T-cell (primary cell): ENCODE data around the gene DPP10. TPM values are rescaled to one million over a fixed set of nuclear protein-coding genes. Genes with fewer than 3 reads are reported as not detected.

ENCODE experiments used
- ATAC-seq, 4 experiments: fragments of 200-7000 bp in 3 of 4; fragments of 150-1000 bp in 1 of 4; cut with Tn5 transposase; replicated peaks in 1 of 4; 1 replicate in 3 of 4; 2 replicates in 1 of 4; pipeline ENCODE4 v1.10.0; 2021; ENCODE audit warnings: moderate library complexity in 3 of 4, mild to moderate bottlenecking in 2 of 4, moderate number of reproducible peaks in 1 of 4
- CTCF ChIA-PET, 2 donors: fragments of 300-600 bp; sonication (Branson Sonifier 250); formaldehyde crosslinking; loops; one replicate each; lab custom pipeline; 2022; ENCODE audit warnings: antibody characterized with exemption in 2 of 2; lab: Charles Lee
- POLR2A ChIA-PET, 2 donors: fragments of 300-600 bp; sonication (Branson Sonifier 250); formaldehyde crosslinking; loops; one replicate each; lab custom pipeline; 2022; ENCODE audit warnings: antibody characterized with exemption in 2 of 2; lab: Charles Lee
- DNase-seq, 35 experiments: peaks; one replicate each; pipeline versions ENCODE4 v3.0.0 to v3.0.0-alpha.2; 2013 to 2023
- H3K27ac ChIP-seq: one replicate; pipeline ENCODE4 v1.5.1; 2013; ENCODE audit warnings: low read length
- H3K27me3 ChIP-seq, 2 experiments: replicated peaks in 1 of 2; 1 replicate in 1 of 2; 2 replicates in 1 of 2; pipeline versions ENCODE4 v1.6.1 to v1.7.0; 2013; ENCODE audit warnings: low read length in 1 of 2, mixed read lengths in 1 of 2; ENCODE audit not compliant: control insufficient read depth in 2 of 2, insufficient read depth in 2 of 2; ENCODE audit errors: extremely low read depth in 1 of 2
- H3K36me3 ChIP-seq, 2 donors: 1 replicate in 1 of 2; 2 replicates in 1 of 2; pipeline versions ENCODE4 v1.6.1 to v1.7.0; 2013; ENCODE audit warnings: low read length in 1 of 2; ENCODE audit not compliant: control insufficient read depth in 2 of 2, insufficient read depth in 1 of 2; ENCODE audit errors: extremely low read depth in 1 of 2
- H3K4me1 ChIP-seq, 2 experiments: 1 replicate in 1 of 2; 2 replicates in 1 of 2; pipeline versions ENCODE4 v1.6.1 to v1.7.0; 2013; ENCODE audit warnings: low read length in 2 of 2, mixed read lengths in 1 of 2; ENCODE audit not compliant: insufficient read depth in 2 of 2, control insufficient read depth in 1 of 2; ENCODE audit errors: extremely low read depth in 1 of 2
- H3K4me3 ChIP-seq, 2 donors: 1 replicate in 1 of 2; 2 replicates in 1 of 2; pipeline versions ENCODE4 v1.5.1 to v1.7.0; 2013; ENCODE audit warnings: mild to moderate bottlenecking in 2 of 2, low read length in 1 of 2, moderate library complexity in 1 of 2; ENCODE audit not compliant: control insufficient read depth in 1 of 2; ENCODE audit errors: extremely low read depth in 1 of 2
- H3K9me3 ChIP-seq: 2 replicates; pipeline ENCODE4 v1.7.0; 2013
- H3K27ac Mint-ChIP-seq, 2 donors: one replicate each; pipeline ENCODE4 v1.8.0; 2020 to 2021; ENCODE audit warnings: mild to moderate bottlenecking in 2 of 2, mixed read lengths in 2 of 2
- H3K27me3 Mint-ChIP-seq, 2 donors: one replicate each; pipeline ENCODE4 v1.8.0; 2021 to 2022; ENCODE audit warnings: mixed read lengths in 2 of 2
- H3K36me3 Mint-ChIP-seq: one replicate; pipeline ENCODE4 v1.8.0; 2021; ENCODE audit warnings: mixed read lengths
- H3K4me1 Mint-ChIP-seq, 3 donors: one replicate each; pipeline ENCODE4 v1.8.0; 2020 to 2022; ENCODE audit warnings: mixed read lengths in 3 of 3, mild to moderate bottlenecking in 1 of 3
- H3K4me3 Mint-ChIP-seq, 3 donors: one replicate each; pipeline ENCODE4 v1.8.0; 2020 to 2022; ENCODE audit warnings: mild to moderate bottlenecking in 3 of 3, mixed read lengths in 3 of 3, moderate library complexity in 3 of 3
- H3K9me3 Mint-ChIP-seq, 3 donors: one replicate each; pipeline ENCODE4 v1.8.0; 2020 to 2022; ENCODE audit warnings: mixed read lengths in 3 of 3
- WGBS: methylation state at CpG from one replicate; pipeline ENCODE4 v1.1.5; 2013; ENCODE audit warnings: missing lambda C conversion rate; ENCODE audit not compliant: insufficient coverage; 5-methylcytosine and 5-hydroxymethylcytosine counted together
- total RNA-seq, 35 experiments: library from RNA in 6 of 35; stranded (reverse) in 6 of 35; fragments of 120-200 nt in 1 of 35; gene quantifications; one replicate each; pipeline versions ENCODE4 v1.2.1 to v1.2.4 and lab custom pipeline; 2013 to 2026

DPP10 gene
- total RNA-seq, 5 donors from 2014 or later (not counting 1 experiment from before 2014, with no cell fraction given): not detected

- WGBS: 88% methylated on average over 3 of the region's 3 CpGs
- DNase-seq: no peak
- Histone ChIP-seq H3K27ac (no peak overlapping the region), H3K4me3 (no peak overlapping the region), H3K4me1 (no peaks in the 10 kb centered on the region), H3K36me3 (no peaks in the 10 kb centered on the region), H3K9me3 (no peaks in the 10 kb centered on the region), H3K27me3 (no peaks in the 10 kb centered on the region)
- peaks cover 3 to 9% (median 3%) of the 10 kb centered on the region in 3 donors for H3K9me3 Mint-ChIP-seq
- ChIA-PET CTCF (no interaction called here), POLR2A (no interaction called here)
- H3K27me3 Mint-ChIP-seq: no peaks in the 10 kb centered on the region
- ATAC-seq: no peak
- no peak overlapping the region for H3K4me3 Mint-ChIP-seq
- no peaks in the 10 kb centered on the region for H3K4me1 Mint-ChIP-seq
- H3K36me3 Mint-ChIP-seq: no peaks in the 10 kb centered on the region
- no peak overlapping the region for H3K27ac Mint-ChIP-seq
These were observed 479.6 kb downstream of the DPP10 start for GRCh38 chr2:114922076-114922475.

DNA sequence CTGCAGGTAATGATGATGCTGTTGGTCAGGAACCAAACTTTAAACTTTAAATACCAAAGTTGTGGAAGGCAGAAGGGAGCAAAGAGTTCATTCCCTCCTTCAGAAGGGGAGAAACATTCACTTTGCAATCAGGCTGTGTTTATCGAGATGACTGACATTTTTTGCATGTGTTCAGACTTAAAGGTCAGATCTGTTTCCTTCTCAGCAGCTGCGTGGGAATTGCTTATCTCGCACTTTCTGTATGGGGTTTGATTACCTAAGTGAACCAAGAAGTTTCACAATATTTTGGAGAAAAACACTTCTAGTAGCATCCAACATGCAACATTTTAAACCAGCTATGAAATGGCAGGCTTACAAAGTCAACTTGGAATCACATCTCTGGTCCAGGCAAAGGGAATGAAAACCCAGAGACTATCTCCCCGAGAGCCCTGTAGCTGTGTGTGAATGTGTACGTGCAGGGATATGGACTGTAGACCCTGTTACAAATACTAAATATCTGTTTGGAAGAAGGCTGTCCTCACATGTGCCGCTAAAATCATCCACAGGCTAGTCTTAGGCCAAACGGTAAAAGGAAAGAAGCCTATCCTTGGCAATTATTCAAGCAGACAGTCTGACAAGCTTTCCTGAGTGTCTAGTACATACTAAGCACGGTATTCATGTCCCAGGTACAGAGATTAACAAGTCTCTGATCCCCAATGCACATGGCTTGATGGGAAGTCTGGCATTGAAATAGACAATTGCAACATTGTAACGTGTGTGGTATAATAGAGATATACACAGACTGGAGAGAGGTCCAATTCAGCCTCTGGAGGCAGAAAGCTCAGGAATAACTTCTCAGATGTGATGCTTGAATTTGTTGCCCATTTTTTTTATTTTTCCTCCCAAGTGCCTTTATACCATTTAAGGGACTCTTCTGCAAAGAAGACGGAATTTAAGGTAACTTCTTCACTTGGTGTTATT lies 483.1 kb downstream of the DPP10 start:
- ChIA-PET CTCF (interaction anchor here in 1 of 2 donors (0.7 kb wide), 1 partner anchor 172 kb away, joined by 3 read pairs; no protein-coding TSS in a partner anchor), POLR2A (no interaction called here)
- no peak overlapping the region for H3K4me3 ChIP-seq
- H3K4me1 ChIP-seq: no peaks in the 10 kb centered on the region
- no peaks in the 10 kb centered on the region for H3K4me1 Mint-ChIP-seq
- H3K9me3 Mint-ChIP-seq: peaks cover 5 to 22% (median 9%) of the 10 kb centered on the region in 3 donors
- no peaks in the 10 kb centered on the region for H3K36me3 ChIP-seq
- H3K27me3 ChIP-seq: no peaks in the 10 kb centered on the region
- no peaks in the 10 kb centered on the region for H3K27me3 Mint-ChIP-seq
- ATAC-seq (no peak), DNase-seq (no peak)
- no peaks in the 10 kb centered on the region for H3K9me3 ChIP-seq
- H3K27ac Mint-ChIP-seq: no peak overlapping the region
- H3K36me3 Mint-ChIP-seq: no peaks in the 10 kb centered on the region
- WGBS: 100% methylated on average over 1 of the region's 10 CpGs
- H3K4me3 Mint-ChIP-seq: no peak overlapping the region
- H3K27ac ChIP-seq: no peak overlapping the region

DNA sequence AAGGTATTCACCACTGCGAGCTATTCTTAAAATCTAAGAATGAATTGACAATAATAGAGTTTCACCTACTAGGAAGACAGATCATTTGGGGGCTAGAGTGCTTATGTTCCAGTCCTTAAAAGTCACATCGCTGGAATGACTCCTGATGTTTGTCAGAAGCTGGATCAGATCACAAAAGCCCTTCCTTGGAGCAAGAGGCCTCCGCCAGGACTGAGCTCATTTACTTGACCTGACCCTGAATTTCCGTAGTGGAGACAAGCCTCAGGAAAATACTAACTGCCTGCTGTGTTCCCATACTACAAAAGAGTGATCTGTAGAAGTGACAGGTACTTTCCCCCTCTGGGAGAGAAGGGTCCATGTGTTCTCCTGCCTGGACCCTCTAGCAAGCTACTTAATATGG lies 483.9 kb downstream of the DPP10 start:
- H3K27me3 Mint-ChIP-seq: no peaks in the 10 kb centered on the region
- H3K9me3 Mint-ChIP-seq: peaks cover 9 to 28% (median 10%) of the 10 kb centered on the region in 3 donors
- H3K4me1 ChIP-seq: no peaks in the 10 kb centered on the region
- H3K9me3 ChIP-seq: no peaks in the 10 kb centered on the region
- no peak overlapping the region for H3K27ac ChIP-seq
- no peaks in the 10 kb centered on the region for H3K36me3 ChIP-seq
- ChIA-PET CTCF (no interaction called here), POLR2A (no interaction called here)
- no peaks in the 10 kb centered on the region for H3K4me1 Mint-ChIP-seq
- ATAC-seq (no peak), DNase-seq (no peak)
- no peaks in the 10 kb centered on the region for H3K36me3 Mint-ChIP-seq
- H3K27ac Mint-ChIP-seq: no peak overlapping the region
- H3K27me3 ChIP-seq: no peaks in the 10 kb centered on the region
- H3K4me3 Mint-ChIP-seq: no peak overlapping the region
- H3K4me3 ChIP-seq: no peak overlapping the region
- WGBS: 86% methylated on average over 1 of the region's 4 CpGs

DNA sequence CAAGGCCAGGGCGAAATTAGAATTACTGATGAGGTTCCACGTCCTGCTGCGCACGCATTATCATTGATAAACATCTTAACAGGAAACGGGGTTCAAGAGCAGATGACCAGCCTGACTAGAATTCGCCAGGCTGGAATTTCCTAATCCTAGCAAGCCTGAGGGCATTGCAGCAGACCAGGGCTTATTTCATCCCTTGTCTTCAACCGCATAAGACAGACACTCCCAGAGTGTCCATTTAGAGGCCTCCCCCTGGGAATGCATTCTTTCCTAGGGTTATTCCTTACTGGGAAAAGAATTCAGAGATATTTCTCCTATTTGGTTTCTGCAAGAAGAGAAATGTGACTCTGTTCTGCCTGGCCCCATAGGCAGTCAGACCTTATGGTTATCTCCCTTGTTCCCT lies 486.8 kb downstream of the DPP10 start:
- no peaks in the 10 kb centered on the region for H3K27me3 ChIP-seq
- Mint-ChIP-seq H3K4me3 (no peak overlapping the region), H3K4me1 (no peaks in the 10 kb centered on the region), H3K27me3 (no peaks in the 10 kb centered on the region), H3K9me3 (peaks cover 11 to 34% (median 12%) of the 10 kb centered on the region in 3 donors), H3K36me3 (no peaks in the 10 kb centered on the region), H3K27ac (no peak overlapping the region)
- H3K9me3 ChIP-seq: no peaks in the 10 kb centered on the region
- no peak for DNase-seq
- WGBS: 90% methylated on average over 6 of the region's 7 CpGs
- ATAC-seq: no peak
- POLR2A ChIA-PET: no interaction called here
- no peaks in the 10 kb centered on the region for H3K36me3 ChIP-seq
- no peak overlapping the region for H3K27ac ChIP-seq
- CTCF ChIA-PET: no interaction called here
- H3K4me1 ChIP-seq: no peaks in the 10 kb centered on the region
- no peak overlapping the region for H3K4me3 ChIP-seq

DNA sequence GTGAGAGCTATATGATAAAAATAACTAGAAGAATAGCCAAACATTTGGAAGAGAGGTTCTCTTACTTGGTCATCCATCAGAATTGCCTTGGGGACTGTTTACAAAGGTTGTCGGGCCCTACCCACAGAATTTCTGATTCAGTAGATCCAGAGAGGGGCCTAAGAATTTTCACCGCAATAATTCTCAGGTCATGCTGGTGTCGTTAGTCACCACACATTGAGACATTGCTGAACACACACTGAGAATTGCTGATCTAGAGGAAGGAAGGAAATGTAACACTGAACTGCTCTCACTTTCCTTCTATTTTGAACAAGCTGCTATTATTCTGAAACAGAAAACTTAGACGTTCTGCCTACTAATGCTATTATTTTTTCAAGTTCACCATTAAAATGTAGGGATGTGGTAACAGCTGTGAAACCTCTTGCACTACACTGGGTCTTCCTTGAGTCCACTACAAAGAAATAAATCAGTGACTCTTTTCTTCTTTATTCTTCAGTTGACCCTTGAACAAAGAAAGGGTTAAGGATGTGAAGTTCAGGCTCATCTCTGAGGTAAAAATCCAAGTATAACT lies 491.3 kb downstream of the DPP10 start:
- H3K4me1 ChIP-seq: no peaks in the 10 kb centered on the region
- H3K27ac Mint-ChIP-seq: no peak overlapping the region
- no peaks in the 10 kb centered on the region for H3K27me3 Mint-ChIP-seq
- H3K4me3 ChIP-seq: no peak overlapping the region
- H3K4me3 Mint-ChIP-seq: no peak overlapping the region
- no peak overlapping the region for H3K27ac ChIP-seq
- CTCF ChIA-PET: no interaction called here
- no peaks in the 10 kb centered on the region for H3K27me3 ChIP-seq
- H3K36me3 ChIP-seq: no peaks in the 10 kb centered on the region
- DNase-seq (no peak), ATAC-seq (no peak)
- H3K9me3 Mint-ChIP-seq: peaks cover 17 to 26% (median 18%) of the 10 kb centered on the region in 3 donors
- POLR2A ChIA-PET: no interaction called here
- WGBS: no CpG with 5 or more reads among the region's 4 CpGs
- H3K4me1 Mint-ChIP-seq: no peaks in the 10 kb centered on the region
- no peaks in the 10 kb centered on the region for H3K9me3 ChIP-seq
- no peaks in the 10 kb centered on the region for H3K36me3 Mint-ChIP-seq

GRCh38 chr2:114935031-114935430 lies 492.6 kb downstream of the DPP10 start:
- no peak overlapping the region for H3K27ac Mint-ChIP-seq
- no peak for ATAC-seq
- H3K4me1 Mint-ChIP-seq: no peaks in the 10 kb centered on the region
- no peak for DNase-seq
- no peaks in the 10 kb centered on the region for H3K36me3 ChIP-seq
- no peak overlapping the region for H3K4me3 Mint-ChIP-seq
- ChIA-PET CTCF (no interaction called here), POLR2A (no interaction called here)
- H3K4me3 ChIP-seq: no peak overlapping the region
- no peaks in the 10 kb centered on the region for H3K4me1 ChIP-seq
- H3K27me3 Mint-ChIP-seq: no peaks in the 10 kb centered on the region
- H3K9me3 ChIP-seq: no peaks in the 10 kb centered on the region
- H3K27ac ChIP-seq: no peak overlapping the region
- H3K27me3 ChIP-seq: no peaks in the 10 kb centered on the region
- no peaks in the 10 kb centered on the region for H3K36me3 Mint-ChIP-seq
- H3K9me3 Mint-ChIP-seq: peaks cover 8 to 19% (median 17%) of the 10 kb centered on the region in 3 donors
- 84% methylated on average over 5 of the region's 7 CpGs for WGBS
